Liver (tissue), 9 donors: ENCODE data around the gene EFS. TPM values are rescaled to one million over a fixed set of nuclear protein-coding genes. Genes with fewer than 3 reads are reported as not detected.

Experiments
- DNase-seq: peaks from one replicate; pipeline ENCODE4 v3.0.0-alpha.2; 2017; ENCODE audit warnings: low spot score
- H3K27ac ChIP-seq, 2 donors: one replicate each; pipeline ENCODE4 v1.7.0; 2013; ENCODE audit warnings: inconsistent platforms in 2 of 2, low read length in 2 of 2, control low read depth in 1 of 2, low read depth in 1 of 2, mild to moderate bottlenecking in 1 of 2
- H3K27me3 ChIP-seq, 4 donors: one replicate each; pipeline versions ENCODE4 v1.6.1 to v1.7.0; 2013; ENCODE audit warnings: low read length in 3 of 4, inconsistent platforms in 1 of 4, mild to moderate bottlenecking in 1 of 4, moderate library complexity in 1 of 4; ENCODE audit not compliant: control insufficient read depth in 4 of 4, insufficient read depth in 4 of 4
- H3K36me3 ChIP-seq, 4 donors: one replicate each; pipeline versions ENCODE4 v1.6.1 to v1.7.0; 2013; ENCODE audit warnings: low read length in 3 of 4, mild to moderate bottlenecking in 3 of 4, low read depth in 1 of 4, moderate library complexity in 1 of 4; ENCODE audit not compliant: control insufficient read depth in 4 of 4, insufficient read depth in 3 of 4
- H3K4me1 ChIP-seq, 4 donors: one replicate each; pipeline versions ENCODE4 v1.6.1 to v1.7.0; 2013; ENCODE audit warnings: low read length in 3 of 4, mild to moderate bottlenecking in 3 of 4, moderate library complexity in 1 of 4; ENCODE audit not compliant: control insufficient read depth in 4 of 4, insufficient read depth in 4 of 4
- H3K4me3 ChIP-seq, 3 donors: one replicate each; pipeline versions ENCODE4 v1.6.1 to v1.7.0; 2013; ENCODE audit warnings: low read length in 3 of 3, control low read depth in 1 of 3, low read depth in 1 of 3, mild to moderate bottlenecking in 1 of 3
- H3K9ac ChIP-seq, 2 donors: one replicate each; pipeline ENCODE4 v1.7.0; 2013; ENCODE audit warnings: low read length in 2 of 2, mild to moderate bottlenecking in 2 of 2, moderate library complexity in 2 of 2, control low read depth in 1 of 2, low read depth in 1 of 2
- H3K9me3 ChIP-seq, 4 donors: one replicate each; pipeline versions ENCODE4 v1.6.1 to v1.7.0; 2013; ENCODE audit warnings: low read length in 3 of 4; ENCODE audit not compliant: control insufficient read depth in 4 of 4
- CTCF ChIP-seq: fragments of 150-350 bp; IDR thresholded peaks from 2 replicates; pipeline ENCODE4 v1.5.1; 2017; ENCODE audit warnings: improper control_type of control experiment, low read depth, low read length; ENCODE audit not compliant: missing input control
- FOXA2 ChIP-seq: IDR thresholded peaks from 2 replicates; pipeline ENCODE4 v1.6.1; 2016; ENCODE audit warnings: antibody characterized with exemption
- GABPA ChIP-seq, 2 donors: IDR thresholded peaks in 1 of 2; conservative IDR thresholded peaks in 1 of 2; 2 replicates each; pipeline ENCODE4 v1.6.1; 2016; ENCODE audit warnings: antibody characterized with exemption in 2 of 2, mild to moderate bottlenecking in 1 of 2, moderate library complexity in 1 of 2
- HNF4G ChIP-seq: IDR thresholded peaks from 2 replicates; pipeline ENCODE4 v1.6.1; 2016; ENCODE audit warnings: antibody characterized with exemption
- RAD21 ChIP-seq, 2 donors: IDR thresholded peaks; 2 replicates each; pipeline ENCODE4 v1.6.1; 2016; ENCODE audit warnings: antibody characterized with exemption in 2 of 2, mild to moderate bottlenecking in 2 of 2
- RXRA ChIP-seq, 2 donors: IDR thresholded peaks; 2 replicates each; pipeline ENCODE4 v1.6.1; 2017 to 2018; ENCODE audit warnings: antibody characterized with exemption in 2 of 2, mild to moderate bottlenecking in 1 of 2
- YY1 ChIP-seq: IDR thresholded peaks from 2 replicates; pipeline ENCODE4 v1.6.1; 2016; ENCODE audit warnings: antibody characterized with exemption, mild to moderate bottlenecking
- WGBS: extraction: QIAGEN DNeasy Blood & Tissue Kit; methylation state at CpG from one replicate; pipeline ENCODE4 v1.1.7; 2013; 5-methylcytosine and 5-hydroxymethylcytosine counted together
- polyA plus RNA-seq, 2 donors: library from polyadenylated mRNA; stranded (reverse) in 1 of 2; unstranded in 1 of 2; fragments of 200-250 nt in 1 of 2; fragments of >200 nt in 1 of 2; fragmentation: Nextera tagmentation in 1 of 2; extraction: Ambion mirVana in 1 of 2; gene quantifications; one replicate each; pipeline versions ENCODE4 v1.2.1 to v1.2.3, GENCODE V29; 2013 to 2015
- total RNA-seq, 2 donors: library from RNA; depleted of rRNA; stranded (reverse); fragments of >200 nt; gene quantifications; one replicate each; pipeline ENCODE4 v1.2.3, GENCODE V29; 2014
- donor health status: healthy.
- donor health status: healthy.
- donor health status: healthy.
- donor health status: healthy.
- donor health status: healthy.

EFS gene
- total and polyA plus RNA-seq, 4 donors = 0.10 to 0.69 (median 0.54) TPM

GRCh38 chr14:23352506-23353432, 12.2 kb downstream of the EFS start, which contains the start of gene SLC22A17:
TSS of gene SLC22A17 (minus strand) at chr14:23352887.
- H3K27ac ChIP-seq = no peak within 1 kb of the TSS
- H3K4me3 ChIP-seq = peak within 1 kb of the TSS in 2 of 3 donors; percentile 31 to 55
- H3K9ac ChIP-seq = no peak within 1 kb of the TSS
- peak; percentile 55 for DNase-seq
- 4% methylated on average over 42 of the region's 42 CpGs for WGBS
- H3K27me3 ChIP-seq = peaks cover 0 to 11% (median 2%) of the 10 kb centered on the region in 4 donors
- H3K36me3 ChIP-seq = no peaks in the 10 kb centered on the region
- TF ChIP-seq RAD21 (IDR thresholded peaks at IDR 0.05) = peak in 1 of 2 donors; percentile 6
- no peak for TF ChIP-seq RXRA (IDR thresholded peaks at IDR 0.05)
- no peak for TF ChIP-seq GABPA (IDR thresholded peaks at IDR 0.05 in 1 of 2, conservative IDR thresholded peaks at IDR 0.05 in 1 of 2)
- TF ChIP-seq HNF4G = no peak
- no peaks in the 10 kb centered on the region for H3K9me3 ChIP-seq
- peaks cover 4 to 11% (median 8%) of the 10 kb centered on the region in 4 donors for H3K4me1 ChIP-seq

GRCh38 chr14:23351681-23352505, 13.1 kb downstream of the EFS start:
- no peak overlapping the region for H3K27ac ChIP-seq
- no peak for TF ChIP-seq CTCF
- no peak overlapping the region for H3K9ac ChIP-seq

GRCh38 chr14:23349156-23349845, 15.7 kb downstream of the EFS start:
- Histone ChIP-seq H3K27ac (no peak overlapping the region), H3K4me1 (peaks cover 4 to 11% (median 8%) of the 10 kb centered on the region in 4 donors), H3K36me3 (no peaks in the 10 kb centered on the region), H3K27me3 (peaks cover 0 to 7% (median 2%) of the 10 kb centered on the region in 4 donors), H3K4me3 (no peak overlapping the region), H3K9ac (no peak overlapping the region), H3K9me3 (no peaks in the 10 kb centered on the region)
- TF ChIP-seq YY1 = no peak
- no peak for TF ChIP-seq FOXA2
- no peak for DNase-seq
- WGBS = 90% methylated on average over 8 of the region's 8 CpGs

More at GRCh38 chr14:23351681-23352505, 13.1 kb downstream of the EFS start:
- H3K4me1 ChIP-seq = peaks cover 4 to 11% (median 8%) of the 10 kb centered on the region in 4 donors
- peaks cover 0 to 11% (median 2%) of the 10 kb centered on the region in 4 donors for H3K27me3 ChIP-seq
- H3K9me3 ChIP-seq = no peaks in the 10 kb centered on the region
- no peak for DNase-seq
- 12% methylated on average over 61 of the region's 61 CpGs for WGBS
- no peaks in the 10 kb centered on the region for H3K36me3 ChIP-seq
- peak overlapping the region in 2 of 3 donors; percentile 31 to 55 for H3K4me3 ChIP-seq
